Mesendoderm (in vitro differentiated cells): Measurements from ENCODE around the gene CARD19. TPM values are rescaled to one million over a fixed set of nuclear protein-coding genes. Genes with fewer than 3 reads are reported as not detected.
A peak's percentile ranks its signal among the peaks of the same experiment; 100 is the strongest.

Experiments used
- DNase-seq: peaks from one replicate; pipeline ENCODE4 v3.0.0; 2013
- H2AK5ac ChIP-seq: 2 replicates; pipeline ENCODE4 v1.6.1; 2013; ENCODE audit warnings: low read length, inconsistent platforms
- H2BK120ac ChIP-seq: 2 replicates; pipeline ENCODE4 v1.6.1; 2013; ENCODE audit warnings: low read depth, mild to moderate bottlenecking, low read length, moderate library complexity, mixed read lengths
- H2BK15ac ChIP-seq: replicated peaks from 2 replicates; pipeline ENCODE4 v1.6.1; 2013; ENCODE audit warnings: low read depth, mild to moderate bottlenecking, moderate library complexity
- H2BK5ac ChIP-seq: 2 replicates; pipeline ENCODE4 v1.6.1; 2013; ENCODE audit warnings: low read length, inconsistent platforms
- H3K18ac ChIP-seq: 2 replicates; pipeline ENCODE4 v1.6.1; 2013; ENCODE audit warnings: mild to moderate bottlenecking, low read length, mixed read lengths
- H3K23ac ChIP-seq: one replicate; pipeline ENCODE4 v1.6.1; 2013; ENCODE audit warnings: low read length
- H3K27ac ChIP-seq: 2 replicates; pipeline ENCODE4 v1.5.1; 2013; ENCODE audit warnings: low read depth, mild to moderate bottlenecking, inconsistent platforms, low read length, moderate library complexity
- H3K27me3 ChIP-seq: 2 replicates; pipeline ENCODE4 v1.6.1; 2013; ENCODE audit warnings: low read length, control low read depth, mild to moderate bottlenecking, inconsistent platforms; ENCODE audit not compliant: insufficient read depth, poor library complexity
- H3K36me3 ChIP-seq: 2 replicates; pipeline ENCODE4 v1.6.1; 2013; ENCODE audit warnings: low read length, inconsistent platforms; ENCODE audit not compliant: control insufficient read depth, insufficient read depth
- H3K4ac ChIP-seq: one replicate; pipeline ENCODE4 v1.6.1; 2013; ENCODE audit warnings: low read depth, mild to moderate bottlenecking, low read length, moderate library complexity
- H3K4me1 ChIP-seq: 2 replicates; pipeline ENCODE4 v1.6.1; 2013; ENCODE audit warnings: low read depth, low read length, inconsistent platforms; ENCODE audit not compliant: control insufficient read depth
- H3K4me2 ChIP-seq: 2 replicates; pipeline ENCODE4 v1.6.1; 2013; ENCODE audit warnings: low read length
- H3K4me3 ChIP-seq: 2 replicates; pipeline ENCODE4 v1.5.1; 2013; ENCODE audit warnings: mild to moderate bottlenecking, low read length
- H3K56ac ChIP-seq: one replicate; pipeline ENCODE4 v1.6.1; 2013; ENCODE audit warnings: low read length
- H3K79me1 ChIP-seq: 2 replicates; pipeline ENCODE4 v1.6.1; 2013; ENCODE audit warnings: low read length, inconsistent platforms
- H3K79me2 ChIP-seq: 2 replicates; pipeline ENCODE4 v1.6.1; 2013; ENCODE audit warnings: mild to moderate bottlenecking, low read length; ENCODE audit not compliant: control insufficient read depth, insufficient read depth
- H3K9ac ChIP-seq: 2 replicates; pipeline ENCODE4 v1.6.1; 2013; ENCODE audit warnings: low read length, inconsistent platforms
- H4K5ac ChIP-seq: one replicate; pipeline ENCODE4 v1.6.1; 2013; ENCODE audit warnings: low read length
- H4K8ac ChIP-seq: one replicate; pipeline ENCODE4 v1.6.1; 2013; ENCODE audit warnings: low read depth, mild to moderate bottlenecking, control low read depth, low read length, moderate library complexity
- WGBS: extraction: QIAGEN DNeasy Blood & Tissue Kit; methylation state at CpG from one replicate; pipeline ENCODE4 v1.1.7; 2013; ENCODE audit warnings: low lambda C conversion rate, missing lambda C conversion rate; ENCODE audit not compliant: insufficient coverage; ENCODE audit errors: extremely low coverage; 5-methylcytosine and 5-hydroxymethylcytosine counted together
- polyA plus RNA-seq, 2 experiments: library from polyadenylated mRNA; stranded (reverse); fragments of 200-250 nt; gene quantifications; one replicate each; pipeline ENCODE4 v1.2.3, GENCODE V29; 2013

Gene CARD19, protein sequence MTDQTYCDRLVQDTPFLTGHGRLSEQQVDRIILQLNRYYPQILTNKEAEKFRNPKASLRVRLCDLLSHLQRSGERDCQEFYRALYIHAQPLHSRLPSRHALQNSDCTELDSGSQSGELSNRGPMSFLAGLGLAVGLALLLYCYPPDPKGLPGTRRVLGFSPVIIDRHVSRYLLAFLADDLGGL
- polyA plus RNA-seq (2013, experiment 1 of 2) = 14.8 TPM
- polyA plus RNA-seq (2013, experiment 2 of 2) = 15.9 TPM

DNA sequence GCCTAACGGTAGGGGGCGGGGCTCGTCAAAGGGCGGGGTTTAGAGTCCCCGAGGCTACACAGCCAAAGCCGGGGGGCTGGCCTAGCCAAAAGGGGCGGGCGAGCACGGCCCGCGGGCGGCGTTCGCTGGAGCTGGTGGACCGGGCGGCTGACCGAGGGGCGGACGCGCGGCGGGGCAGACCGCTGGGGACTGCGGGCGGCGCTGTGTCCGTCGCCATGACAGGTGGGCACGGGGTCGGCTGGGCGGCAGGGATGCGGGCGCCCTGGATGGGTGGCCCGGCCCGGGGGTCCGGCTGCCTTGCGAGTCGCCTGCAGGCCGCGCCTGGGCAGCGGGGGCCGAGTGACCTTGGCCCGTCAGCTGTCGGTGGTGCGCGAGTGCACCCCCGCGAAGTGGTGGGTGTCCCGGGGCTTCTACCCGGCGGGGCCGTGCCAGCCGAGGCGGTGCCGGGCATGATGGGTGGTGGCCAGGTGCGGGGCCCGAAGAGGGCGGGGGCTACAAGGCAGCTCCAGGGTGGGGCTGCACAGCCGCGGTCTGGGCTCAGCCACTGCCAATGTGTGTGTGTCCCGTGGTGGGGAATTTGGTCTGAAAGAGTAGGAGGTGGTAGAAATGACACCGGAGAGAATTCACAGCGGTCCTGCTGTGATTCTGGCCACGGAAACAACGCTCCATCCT is at the start of gene CARD19:
Gene CARD19 (plus strand): TSS at position 87 of the 672 bp plus-strand sequence. CDS start 129 bp downstream, at position 216.
- DNase-seq = peak; percentile 26
- Histone ChIP-seq H2AK5ac (no peak within 1 kb of the TSS), H3K27ac (peak within 1 kb of the TSS; percentile 19), H3K36me3 (no peaks in the 10 kb centered on the region), H2BK120ac (no peak within 1 kb of the TSS), H3K27me3 (no peaks in the 10 kb centered on the region), H3K4me1 (peaks cover 5% of the 10 kb centered on the region), H2BK15ac (no peak within 1 kb of the TSS), H4K8ac (no peak within 1 kb of the TSS), H3K79me1 (peaks cover 5% of the 10 kb centered on the region), H3K4me2 (peak within 1 kb of the TSS; percentile 70), H3K23ac (peak within 1 kb of the TSS; percentile 80), H2BK5ac (no peak within 1 kb of the TSS), H3K79me2 (peaks cover 2% of the 10 kb centered on the region), H3K18ac (peak within 1 kb of the TSS; percentile 42), H3K9ac (peak within 1 kb of the TSS; percentile 73), H3K4me3 (peak within 1 kb of the TSS; percentile 60), H3K56ac (peak within 1 kb of the TSS; percentile 82), H4K5ac (no peak within 1 kb of the TSS), H3K4ac (peak within 1 kb of the TSS; percentile 44)
- no CpG with 5 or more reads among the region's 65 CpGs for WGBS

DNA sequence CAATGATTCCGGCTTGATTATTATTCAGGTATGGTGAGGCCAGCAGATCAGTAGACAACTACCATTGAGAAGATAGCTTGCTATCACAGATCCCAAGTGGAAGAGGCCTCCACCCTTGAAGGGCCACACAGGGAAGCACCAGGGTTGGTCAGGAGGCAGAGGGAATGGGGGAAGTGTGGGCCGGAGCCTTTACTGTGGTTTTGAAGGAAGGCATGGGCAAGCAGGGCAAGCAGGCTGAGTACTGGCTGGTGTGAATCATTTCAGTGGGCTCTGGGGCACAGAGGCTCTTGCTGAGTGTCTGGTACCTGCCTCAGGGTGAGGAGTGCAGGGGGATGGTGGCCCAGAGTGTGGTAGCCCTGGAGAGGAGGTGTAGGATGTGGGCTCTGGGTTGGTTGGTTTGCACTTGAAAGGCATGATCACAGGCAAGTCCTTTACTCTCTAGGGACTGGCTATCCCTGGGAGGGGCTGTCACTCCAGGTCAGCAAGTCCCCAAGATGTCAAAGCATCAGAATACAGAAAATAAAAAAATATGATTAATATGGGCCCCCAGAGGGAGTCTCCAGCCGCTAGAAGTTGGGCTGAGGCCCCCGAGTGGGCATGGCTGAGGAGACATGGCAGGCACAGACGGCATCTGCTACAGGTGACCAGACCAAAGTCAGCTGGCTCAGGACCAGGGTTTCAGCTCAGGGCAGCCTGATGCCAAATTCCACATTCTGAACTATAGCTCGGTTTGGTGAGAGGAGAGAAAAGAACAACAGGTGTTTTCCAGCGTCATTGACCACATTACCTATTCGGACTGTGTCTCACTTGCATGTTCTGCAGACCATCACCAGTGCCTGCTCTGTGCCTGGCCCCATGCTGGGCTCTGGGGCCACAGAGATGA is 47.2 kb upstream of the CARD19 start:
- Histone ChIP-seq H2BK120ac (no peak overlapping the region), H2BK15ac (no peak overlapping the region), H3K56ac (peak overlapping the region; percentile 34), H3K23ac (no peak overlapping the region), H3K79me2 (no peaks in the 10 kb centered on the region), H3K79me1 (no peaks in the 10 kb centered on the region), H3K4me3 (no peak overlapping the region), H3K36me3 (no peaks in the 10 kb centered on the region), H2BK5ac (no peak overlapping the region), H3K27me3 (no peaks in the 10 kb centered on the region), H3K4ac (no peak overlapping the region), H4K8ac (no peak overlapping the region), H3K27ac (no peak overlapping the region), H3K18ac (no peak overlapping the region), H3K4me2 (no peak overlapping the region), H4K5ac (no peak overlapping the region), H2AK5ac (no peak overlapping the region), H3K9ac (no peak overlapping the region), H3K4me1 (peaks cover 2% of the 10 kb centered on the region)
- no CpG with 5 or more reads among the region's 8 CpGs for WGBS
- no peak for DNase-seq

DNA sequence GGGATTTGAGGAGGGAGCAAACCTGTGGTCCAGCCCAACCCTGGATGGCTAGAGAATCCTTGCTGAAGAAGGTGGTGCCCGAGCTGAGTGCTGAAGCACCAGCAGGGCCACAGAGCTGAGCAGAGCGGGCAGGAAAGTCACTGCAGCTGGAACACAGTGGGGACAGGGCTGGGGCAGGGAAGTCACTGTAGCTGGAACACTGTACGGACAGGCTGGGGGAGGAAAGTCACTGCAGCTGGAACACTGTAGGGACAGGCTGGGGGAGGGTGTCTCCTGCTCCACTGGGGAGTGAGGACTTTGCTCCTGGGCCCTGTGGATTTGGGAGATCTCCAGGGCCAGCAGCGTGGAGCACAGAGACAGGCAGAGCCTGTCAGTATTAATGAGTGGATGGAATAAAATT is 46.5 kb upstream of the CARD19 start:
- Histone ChIP-seq H3K4ac (no peak overlapping the region), H3K4me1 (peaks cover 2% of the 10 kb centered on the region), H2BK5ac (no peak overlapping the region), H4K8ac (no peak overlapping the region), H3K4me3 (no peak overlapping the region), H3K18ac (no peak overlapping the region), H3K27me3 (no peaks in the 10 kb centered on the region), H2BK15ac (no peak overlapping the region), H3K27ac (no peak overlapping the region), H3K23ac (no peak overlapping the region), H2BK120ac (no peak overlapping the region), H3K4me2 (no peak overlapping the region), H3K79me2 (no peaks in the 10 kb centered on the region), H2AK5ac (no peak overlapping the region), H3K79me1 (no peaks in the 10 kb centered on the region), H4K5ac (no peak overlapping the region), H3K9ac (no peak overlapping the region), H3K56ac (no peak overlapping the region), H3K36me3 (no peaks in the 10 kb centered on the region)
- WGBS = no CpG with 5 or more reads among the region's 4 CpGs
- DNase-seq = no peak

DNA sequence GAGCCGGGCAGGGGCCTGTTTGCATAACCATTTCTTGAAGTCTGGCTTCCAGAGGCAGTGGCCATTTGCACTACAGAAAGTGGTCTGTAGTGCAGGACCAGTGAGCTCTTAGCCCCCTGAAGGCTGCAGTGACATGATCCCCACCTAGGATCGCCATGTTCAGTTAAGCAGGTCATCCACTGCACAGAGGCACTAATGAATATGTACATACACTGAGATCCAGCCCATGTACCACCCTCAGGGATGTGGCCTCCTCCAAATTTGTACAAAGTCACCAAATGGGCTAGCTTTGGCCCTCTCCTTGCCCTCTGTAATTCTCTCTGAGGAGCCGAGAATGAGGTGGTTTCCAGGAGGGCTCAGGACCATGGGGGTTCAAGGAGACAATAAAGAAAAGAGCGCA is 45.8 kb upstream of the CARD19 start:
- no peak overlapping the region for H2AK5ac ChIP-seq
- no peak overlapping the region for H3K4me3 ChIP-seq
- no peaks in the 10 kb centered on the region for H3K79me1 ChIP-seq
- no peak overlapping the region for H4K8ac ChIP-seq
- no peak overlapping the region for H2BK5ac ChIP-seq
- no CpG with 5 or more reads among the region's 4 CpGs for WGBS
- H2BK120ac ChIP-seq = no peak overlapping the region
- no peak overlapping the region for H3K56ac ChIP-seq
- no peak overlapping the region for H3K4ac ChIP-seq
- no peaks in the 10 kb centered on the region for H3K36me3 ChIP-seq
- no peak overlapping the region for H2BK15ac ChIP-seq
- no peak overlapping the region for H3K9ac ChIP-seq
- peaks cover 2% of the 10 kb centered on the region for H3K4me1 ChIP-seq
- no peaks in the 10 kb centered on the region for H3K27me3 ChIP-seq
- no peak overlapping the region for H3K23ac ChIP-seq
- no peak for DNase-seq
- H3K4me2 ChIP-seq = no peak overlapping the region
- no peaks in the 10 kb centered on the region for H3K79me2 ChIP-seq
- no peak overlapping the region for H3K18ac ChIP-seq
- no peak overlapping the region for H3K27ac ChIP-seq
- H4K5ac ChIP-seq = no peak overlapping the region

DNA sequence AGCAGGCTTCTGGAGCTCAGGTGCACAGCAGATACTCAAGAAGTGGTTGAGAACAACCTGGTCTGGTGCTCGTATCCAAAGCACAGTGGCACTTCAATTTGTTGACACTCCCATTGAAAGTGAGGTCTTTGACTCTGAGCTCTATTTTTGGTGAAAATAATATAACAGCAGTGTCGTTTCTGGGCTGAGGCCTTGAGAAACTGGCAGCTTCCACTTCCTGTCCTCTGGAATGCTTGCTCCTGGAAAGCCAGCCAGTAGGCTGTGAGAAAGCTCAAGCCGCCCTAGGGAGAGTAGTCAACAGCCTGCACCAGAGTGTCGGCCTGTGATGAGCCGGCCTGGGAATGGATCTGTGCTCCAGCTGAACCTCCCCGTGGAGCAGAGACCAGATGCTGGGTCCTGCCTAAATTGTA is 44.3 kb upstream of the CARD19 start:
- no peak overlapping the region for H4K5ac ChIP-seq
- no peaks in the 10 kb centered on the region for H3K27me3 ChIP-seq
- H3K9ac ChIP-seq = no peak overlapping the region
- no peak overlapping the region for H2BK120ac ChIP-seq
- H3K79me2 ChIP-seq = no peaks in the 10 kb centered on the region
- no peak overlapping the region for H3K23ac ChIP-seq
- no peak overlapping the region for H4K8ac ChIP-seq
- H3K18ac ChIP-seq = no peak overlapping the region
- WGBS = no CpG with 5 or more reads among the region's 6 CpGs
- H3K4ac ChIP-seq = no peak overlapping the region
- H3K4me3 ChIP-seq = no peak overlapping the region
- H2BK5ac ChIP-seq = no peak overlapping the region
- H3K27ac ChIP-seq = no peak overlapping the region
- no peak for DNase-seq
- H3K56ac ChIP-seq = no peak overlapping the region
- no peaks in the 10 kb centered on the region for H3K79me1 ChIP-seq
- H2AK5ac ChIP-seq = no peak overlapping the region
- H3K36me3 ChIP-seq = no peaks in the 10 kb centered on the region
- no peak overlapping the region for H3K4me2 ChIP-seq
- H3K4me1 ChIP-seq = peaks cover 2% of the 10 kb centered on the region
- no peak overlapping the region for H2BK15ac ChIP-seq
